ENCODE measurements around the gene JAM3.
"Not testable (repeated sequence)": the region's sequence is repeated elsewhere in the genome, so short reads cannot be mapped to it uniquely, and the experiment has no call there.

JAM3 gene

GRCh38 chr11:134097166-134097565 is 28.3 kb downstream of the JAM3 start:
- DNase-seq, result no peak

GRCh38 chr11:134098566-134099184 is 29.8 kb downstream of the JAM3 start:
- DNase-seq, result peak in 1 of 56 donors; percentile 4

- peak in 6 of 56 donors; percentile 7 to 20 (median 16) for DNase-seq
Observed at GRCh38 chr11:134100171-134100570, 31.3 kb downstream of the JAM3 start.

GRCh38 chr11:134101282-134101681 is 32.4 kb downstream of the JAM3 start:
- DNase-seq, result no peak

GRCh38 chr11:134110252-134110815 is 41.5 kb downstream of the JAM3 start:
- DNase-seq, result no peak

GRCh38 chr11:134113787-134114186 is 44.9 kb downstream of the JAM3 start:
- DNase-seq, result not testable (repeated sequence)

GRCh38 chr11:134116210-134116609 is 47.3 kb downstream of the JAM3 start:
- no peak for DNase-seq

GRCh38 chr11:134118006-134118405 is 49.1 kb downstream of the JAM3 start:
- no peak for DNase-seq

GRCh38 chr11:134119094-134119493 is 50.2 kb downstream of the JAM3 start:
- no peak for DNase-seq

GRCh38 chr11:134120143-134120850 is 51.4 kb downstream of the JAM3 start:
- DNase-seq, result peak in 31 of 56 donors; percentile 9 to 60 (median 32)

GRCh38 chr11:134120921-134121526 is 52.2 kb downstream of the JAM3 start:
- peak in 52 of 56 donors; percentile 20 to 86 (median 68) for DNase-seq

GRCh38 chr11:134124660-134125451 is 56.0 kb downstream of the JAM3 start:
- peak in 48 of 56 donors; percentile 25 to 77 (median 55) for DNase-seq

- DNase-seq, result peak in 14 of 56 donors; percentile 9 to 76 (median 30)
Observed at GRCh38 chr11:134125507-134125906, 56.6 kb downstream of the JAM3 start.

- DNase-seq, result peak in 41 of 56 donors; percentile 15 to 83 (median 61)
Observed at GRCh38 chr11:134126217-134126822, 57.4 kb downstream of the JAM3 start.

- no peak for DNase-seq
Observed at GRCh38 chr11:134131628-134132244, 62.9 kb downstream of the JAM3 start.

- DNase-seq, result no peak
Observed at GRCh38 chr11:134132808-134133207, 63.9 kb downstream of the JAM3 start.

GRCh38 chr11:134134167-134134566 is 65.3 kb downstream of the JAM3 start:
- no peak for DNase-seq

- DNase-seq, result no peak
Observed at GRCh38 chr11:134138376-134138775, 69.5 kb downstream of the JAM3 start.

- DNase-seq, result no peak
Observed at GRCh38 chr11:134139303-134139872, 70.5 kb downstream of the JAM3 start.

- peak in 49 of 56 donors; percentile 21 to 87 (median 68) for DNase-seq
Observed at GRCh38 chr11:134139873-134140331, 71.0 kb downstream of the JAM3 start.

Data from nucleus accumbens (tissue), 56 donors.